Measurements from ENCODE around the gene RASIP1. TPM values are rescaled to one million over a fixed set of nuclear protein-coding genes. Genes with fewer than 3 reads are reported as not detected.
A peak's percentile ranks its signal among the peaks of the same experiment; 100 is the strongest.

RASIP1 gene
- total RNA-seq, 1 donor from 2014 or later = 2.4 TPM

- Histone ChIP-seq H3K4me3 (ENCODE audit: low read depth, low read length) (no peak overlapping the region), H3K27me3 (ENCODE audit: control insufficient read depth, insufficient read depth, low read length) (no peaks in the 10 kb centered on the region), H3K36me3 (ENCODE audit: control insufficient read depth, insufficient read depth, low read length) (no peaks in the 10 kb centered on the region)
- TF ChIP-seq CTCF (IDR thresholded peaks at IDR 0.05; ENCODE audit: insufficient read depth, low read length, severe bottlenecking) = no peak
- FAIRE-seq (no peak), DNase-seq (ENCODE audit: low read depth) (no peak)
Observed at GRCh38 chr19:48777720-48778119, 37.3 kb upstream of the RASIP1 start.

- H3K4me3 ChIP-seq (ENCODE audit: low read depth, low read length) = no peak overlapping the region
- no peak for TF ChIP-seq CTCF (IDR thresholded peaks at IDR 0.05; ENCODE audit: insufficient read depth, low read length, severe bottlenecking)
- no peaks in the 10 kb centered on the region for H3K36me3 ChIP-seq (ENCODE audit: control insufficient read depth, insufficient read depth, low read length)
- FAIRE-seq (no peak), DNase-seq (ENCODE audit: low read depth) (no peak)
- no peaks in the 10 kb centered on the region for H3K27me3 ChIP-seq (ENCODE audit: control insufficient read depth, insufficient read depth, low read length)
Observed at GRCh38 chr19:48777139-48777538, 36.7 kb upstream of the RASIP1 start.

- H3K36me3 ChIP-seq (ENCODE audit: control insufficient read depth, insufficient read depth, low read length) = no peaks in the 10 kb centered on the region
- FAIRE-seq (no peak), DNase-seq (ENCODE audit: low read depth) (no peak)
- H3K27me3 ChIP-seq (ENCODE audit: control insufficient read depth, insufficient read depth, low read length) = no peaks in the 10 kb centered on the region
- TF ChIP-seq CTCF (IDR thresholded peaks at IDR 0.05; ENCODE audit: insufficient read depth, low read length, severe bottlenecking) = no peak
- H3K4me3 ChIP-seq (ENCODE audit: low read depth, low read length) = no peak overlapping the region
Observed at GRCh38 chr19:48772503-48772953, 32.1 kb upstream of the RASIP1 start.

GRCh38 chr19:48770734-48771472 is 30.5 kb upstream of the RASIP1 start:
- no peaks in the 10 kb centered on the region for H3K27me3 ChIP-seq (ENCODE audit: control insufficient read depth, insufficient read depth, low read length)
- H3K4me3 ChIP-seq (ENCODE audit: low read depth, low read length) = no peak overlapping the region
- H3K36me3 ChIP-seq (ENCODE audit: control insufficient read depth, insufficient read depth, low read length) = no peaks in the 10 kb centered on the region
- peak; percentile 48 for DNase-seq (ENCODE audit: low read depth)
- FAIRE-seq = no peak
- no peak for TF ChIP-seq CTCF (IDR thresholded peaks at IDR 0.05; ENCODE audit: insufficient read depth, low read length, severe bottlenecking)

- DNase-seq (ENCODE audit: low read depth) = peak; percentile 35
- Histone ChIP-seq H3K4me3 (ENCODE audit: low read depth, low read length) (no peak overlapping the region), H3K36me3 (ENCODE audit: control insufficient read depth, insufficient read depth, low read length) (no peaks in the 10 kb centered on the region), H3K27me3 (ENCODE audit: control insufficient read depth, insufficient read depth, low read length) (no peaks in the 10 kb centered on the region)
- FAIRE-seq = no peak
- no peak for TF ChIP-seq CTCF (IDR thresholded peaks at IDR 0.05; ENCODE audit: insufficient read depth, low read length, severe bottlenecking)
Observed at GRCh38 chr19:48770266-48770665, 29.9 kb upstream of the RASIP1 start.

Measured in bronchial epithelial cell (primary cell).